Lung microvascular endothelial cell (primary cell): ENCODE results near the gene DCTN5. TPM values are rescaled to one million over a fixed set of nuclear protein-coding genes. Genes with fewer than 3 reads are reported as not detected.
"Not testable (repeated sequence)": the region's sequence is repeated elsewhere in the genome, so short reads cannot be mapped to it uniquely, and the experiment has no call there.

ENCODE experiments used
- DNase-seq, 2 donors: peaks; one replicate each; pipeline versions ENCODE4 v3.0.0 to v3.0.0-alpha.2; 2010; ENCODE audit warnings: low read depth in 2 of 2
- total RNA-seq: library from RNA; depleted of rRNA; stranded (reverse); fragments of >200 nt; gene quantifications from 2 replicates; pipeline ENCODE4 v1.2.1, GENCODE V29; 2014

The DCTN5 gene
- 47.8 and 48.6 TPM in 2 replicates for total RNA-seq

DNA sequence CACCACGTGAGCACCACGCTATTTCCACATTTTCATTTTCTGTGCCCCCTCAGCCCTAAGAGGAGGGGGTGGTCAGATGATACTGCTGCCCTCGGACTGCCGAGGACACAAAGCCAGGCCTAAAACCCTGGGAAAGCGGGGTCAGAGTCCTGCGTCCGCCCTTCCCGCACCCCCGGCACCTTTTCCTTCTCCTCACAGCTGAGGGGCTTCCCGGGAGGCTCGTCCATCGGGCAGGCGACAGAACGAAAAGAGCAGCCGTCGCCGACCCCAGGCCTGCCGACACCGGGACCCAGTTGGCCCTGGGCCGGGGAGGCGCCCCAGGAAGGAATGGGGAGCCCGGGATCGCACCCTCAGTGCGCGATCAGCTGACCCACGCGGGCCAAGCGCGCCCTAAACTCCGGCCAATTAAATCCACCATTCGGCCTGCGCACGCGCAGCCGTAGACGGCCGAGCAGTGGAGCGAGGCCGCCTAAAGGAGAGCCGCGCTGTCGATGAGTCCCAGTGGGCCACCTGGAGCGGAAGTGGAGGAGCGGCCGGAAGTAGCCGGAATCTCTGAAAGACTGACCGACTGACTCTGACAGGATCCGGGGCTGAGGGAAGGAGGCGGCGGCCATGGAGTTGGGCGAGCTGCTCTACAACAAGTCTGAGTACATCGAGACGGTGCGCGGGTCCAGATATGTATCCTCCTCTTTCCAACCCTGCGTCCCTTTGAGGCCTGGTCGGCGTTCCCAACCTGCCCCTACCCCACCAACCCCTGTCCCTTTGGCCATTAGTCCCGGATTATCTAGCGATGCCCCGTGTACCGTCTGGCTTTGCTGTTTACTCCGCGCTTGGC lies at the start of gene DCTN5, which contains the start of gene PALB2:
DCTN5 (plus strand) TSS at position 536 of the 835 bp plus-strand sequence; CDS start at position 613, 77 bp downstream.
PALB2 (minus strand) TSS at position 380 of the 835 bp plus-strand sequence; CDS start at position 227, 153 bp downstream.
- peak; percentile 94 to 96 for DNase-seq

GRCh38 chr16:23594186-23594585 lies 47.1 kb upstream of the DCTN5 start:
- no peak for DNase-seq

DNA sequence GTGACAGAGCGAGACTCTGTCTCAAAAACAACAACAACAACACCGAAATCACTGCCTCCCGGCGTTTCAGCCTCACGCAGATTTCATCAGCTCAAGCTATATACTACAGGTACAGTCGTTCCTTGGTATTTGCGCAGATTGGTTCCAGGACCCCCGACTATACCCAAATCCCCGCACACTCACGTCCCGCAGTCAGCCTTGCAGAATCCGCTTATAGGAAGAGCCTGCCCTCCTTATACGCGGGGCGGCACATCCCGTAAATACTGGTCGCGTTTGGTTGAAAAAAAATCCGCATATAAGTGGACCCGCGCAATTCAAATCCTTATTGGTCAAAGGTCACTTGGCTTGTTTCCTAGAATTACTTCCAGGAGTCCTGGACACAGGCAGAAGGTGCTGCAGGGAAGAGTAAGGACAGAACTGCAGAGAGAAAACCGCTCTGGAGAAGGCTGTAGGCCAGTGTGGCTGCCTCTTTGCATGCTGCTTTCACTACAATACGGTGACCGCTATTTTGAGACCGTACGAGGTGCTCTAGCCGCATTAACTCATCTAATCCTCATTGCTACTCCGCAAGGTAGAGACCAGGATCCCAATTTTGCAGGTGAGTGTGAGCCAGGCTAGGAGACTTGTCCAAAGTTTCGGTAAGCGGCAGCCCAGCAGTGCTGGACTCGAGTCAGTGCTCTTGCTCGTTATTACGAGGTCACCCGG lies 45.9 kb upstream of the DCTN5 start:
- peak; percentile 21 to 35 for DNase-seq

- DNase-seq: peak; percentile 91 to 93
Measured at GRCh38 chr16:23595951-23596720, 45.1 kb upstream of the DCTN5 start, which contains the start of gene NDUFAB1. Gene NDUFAB1, minus strand, starts transcription at chr16:23596316. Its CDS starts 26 bp downstream, at chr16:23596290.

GRCh38 chr16:23597003-23597756 lies 44.1 kb upstream of the DCTN5 start:
- peak; percentile 25 to 70 for DNase-seq

GRCh38 chr16:23607726-23608125 lies 33.5 kb upstream of the DCTN5 start:
- DNase-seq: peak; percentile 24 to 54

DNA sequence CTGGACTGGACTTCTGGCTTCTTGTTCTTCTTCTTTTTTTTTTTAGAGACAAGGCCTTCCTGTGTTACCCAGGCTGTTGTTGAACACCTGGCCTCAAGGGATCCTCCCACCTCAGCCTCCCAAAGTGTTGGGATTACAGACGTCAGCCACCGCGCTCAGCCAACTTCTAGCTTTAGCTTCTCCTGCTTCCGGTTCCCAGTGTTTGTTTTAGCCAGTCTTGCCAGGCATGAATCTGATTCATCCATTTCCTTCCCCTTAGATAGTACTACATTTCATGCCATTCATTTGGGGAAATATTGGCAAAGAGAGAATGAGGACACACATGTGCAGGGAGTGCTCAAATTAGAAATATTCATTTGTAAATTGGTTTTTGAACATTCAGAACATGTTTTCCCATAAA lies 33.1 kb upstream of the DCTN5 start:
- DNase-seq: peak; percentile 90 to 94

DNA sequence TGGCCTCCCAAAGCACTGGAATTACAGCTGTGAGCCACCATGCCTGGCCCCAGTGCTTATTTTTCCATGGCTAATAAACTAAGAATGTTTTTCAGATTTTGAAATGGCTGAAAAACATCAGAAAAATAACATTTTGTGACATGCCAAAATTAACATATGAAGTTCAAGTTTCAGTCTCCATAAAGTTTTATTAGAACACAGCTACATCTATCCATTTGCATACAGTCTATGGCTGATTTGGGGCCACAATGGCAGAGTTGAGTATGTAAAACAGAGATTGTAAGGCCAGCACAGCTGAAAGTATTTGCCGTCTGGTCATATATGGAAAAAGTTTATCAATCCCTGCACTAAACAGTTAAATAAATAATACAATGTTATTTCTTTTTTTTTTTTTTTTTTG lies 31.3 kb upstream of the DCTN5 start:
- no peak for DNase-seq

GRCh38 chr16:23610905-23611304 lies 30.4 kb upstream of the DCTN5 start:
- not testable (repeated sequence) for DNase-seq

DNA sequence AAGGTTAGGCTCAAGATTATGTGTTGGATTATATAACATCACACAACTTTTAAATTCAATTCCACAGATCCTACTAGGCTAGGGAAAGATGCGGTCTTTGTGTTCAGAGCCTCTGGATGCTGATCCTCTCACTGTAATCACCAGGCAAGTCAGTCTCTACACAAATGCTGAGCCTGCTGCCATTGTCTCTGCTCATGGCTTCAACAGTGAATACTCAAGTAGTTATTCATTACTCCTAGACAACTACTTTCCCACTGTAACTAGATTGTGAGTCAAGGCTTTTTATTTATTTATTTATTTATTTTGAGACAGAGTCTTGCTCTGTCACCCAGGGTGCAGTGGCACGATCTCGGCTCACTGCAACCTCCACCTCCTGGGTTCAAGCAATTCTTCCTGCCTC lies 29.3 kb upstream of the DCTN5 start:
- DNase-seq: no peak

DNA sequence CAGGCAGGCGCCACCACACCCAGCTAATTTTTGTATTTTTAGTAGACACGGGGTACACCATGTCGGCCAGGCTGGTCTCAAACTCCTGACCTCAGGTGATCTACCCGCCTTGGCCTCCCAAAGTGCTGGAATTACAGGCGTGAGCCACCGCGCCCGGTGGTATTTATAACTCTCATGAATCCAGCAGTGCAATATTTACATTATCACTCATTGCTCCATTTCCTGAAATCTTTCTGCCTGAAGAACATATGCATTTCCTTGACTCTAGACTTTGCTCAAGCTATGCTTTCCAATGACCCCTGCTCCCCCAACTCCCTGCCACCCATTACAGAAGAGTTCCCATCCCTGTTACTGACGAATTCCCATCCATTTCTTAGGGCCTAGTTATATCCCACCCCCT lies 25.5 kb upstream of the DCTN5 start:
- peak in 1 of 2 donors; percentile 14 for DNase-seq

DNA sequence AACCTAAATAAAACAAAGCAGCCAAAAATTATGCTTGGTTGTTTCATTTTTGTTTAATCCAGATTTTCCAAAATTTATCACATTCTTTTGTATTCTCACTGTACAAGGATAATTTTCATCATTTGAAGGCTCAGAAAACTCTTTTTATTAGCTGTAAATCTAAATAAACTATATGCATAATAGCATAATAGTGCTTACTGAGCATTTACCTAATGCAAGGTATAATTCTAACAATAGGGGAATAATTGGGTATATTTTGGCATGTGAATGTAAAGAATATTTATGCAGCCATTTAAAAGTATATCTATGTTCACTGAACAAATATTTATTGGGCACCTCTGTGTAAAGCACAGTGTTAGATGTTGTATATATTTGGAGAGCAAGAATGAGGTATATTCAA lies 17.2 kb upstream of the DCTN5 start:
- DNase-seq: no peak

- no peak for DNase-seq
Measured at GRCh38 chr16:23629516-23629915, 11.8 kb upstream of the DCTN5 start.

DNA sequence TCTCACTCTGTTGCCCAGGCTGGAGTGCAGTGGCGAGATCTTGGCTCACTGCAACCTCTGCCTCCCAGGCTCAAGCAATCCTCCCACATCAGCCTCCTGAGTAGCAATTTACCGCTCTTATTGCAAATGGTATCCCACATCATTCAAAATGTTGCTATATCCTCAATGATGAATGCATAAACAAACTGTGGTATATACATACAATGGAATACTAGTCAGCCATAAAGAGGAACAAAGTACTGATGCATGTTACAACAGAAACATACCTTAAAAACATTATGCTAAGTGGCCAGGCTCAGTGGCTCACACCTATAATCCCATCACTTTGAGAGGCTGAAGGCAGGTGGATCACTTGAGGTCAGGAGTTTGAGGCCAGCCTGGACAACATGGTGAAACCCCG lies 9.4 kb upstream of the DCTN5 start:
- DNase-seq: not testable (repeated sequence)

DNA sequence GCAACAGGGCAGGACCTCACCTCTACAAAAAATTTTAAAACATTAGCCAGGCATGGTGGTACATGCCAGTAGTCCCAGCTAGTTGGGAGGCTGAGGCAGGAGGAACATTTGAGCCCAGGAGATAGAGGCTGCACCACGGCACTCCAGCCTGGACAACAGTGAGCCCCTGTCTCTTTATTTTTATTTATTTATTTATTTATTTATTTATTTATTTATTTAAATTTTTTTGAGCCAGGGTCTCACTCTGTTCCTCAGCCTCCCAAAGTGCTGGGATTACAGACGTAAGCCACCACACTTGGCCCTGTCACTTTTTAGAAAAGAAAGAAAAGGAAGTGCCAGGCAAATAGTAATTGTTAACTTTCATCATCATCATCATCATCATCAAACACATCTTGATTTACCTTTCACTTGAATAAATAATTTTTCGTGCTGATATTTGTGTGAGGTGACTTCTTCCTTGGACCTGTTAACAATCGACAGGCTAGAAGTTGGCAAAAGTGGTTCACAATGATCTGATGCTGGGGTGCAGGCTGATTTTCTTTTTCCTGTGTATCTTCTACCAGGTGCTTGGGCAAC lies 6.7 kb upstream of the DCTN5 start:
- DNase-seq: no peak

DNA sequence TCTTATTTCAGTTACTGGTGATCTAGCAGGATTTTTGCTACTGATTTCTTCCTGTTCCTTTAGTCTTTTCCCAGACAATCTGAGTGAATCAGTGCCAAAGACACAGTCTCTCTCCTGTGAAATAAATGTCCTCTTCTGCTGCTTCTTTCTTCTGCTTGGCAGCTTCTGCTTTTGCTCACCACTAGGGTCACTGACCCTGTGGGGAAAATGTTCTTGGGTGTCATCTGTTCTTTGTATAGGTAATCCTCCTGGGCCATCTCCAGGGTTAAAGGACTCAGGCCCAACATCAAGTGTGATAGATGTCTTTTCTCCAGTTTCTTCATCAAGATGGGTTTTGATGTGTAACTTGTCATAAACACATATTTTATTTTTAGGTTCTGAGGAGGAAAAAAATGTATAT lies 5.3 kb upstream of the DCTN5 start:
- DNase-seq: no peak

DNA sequence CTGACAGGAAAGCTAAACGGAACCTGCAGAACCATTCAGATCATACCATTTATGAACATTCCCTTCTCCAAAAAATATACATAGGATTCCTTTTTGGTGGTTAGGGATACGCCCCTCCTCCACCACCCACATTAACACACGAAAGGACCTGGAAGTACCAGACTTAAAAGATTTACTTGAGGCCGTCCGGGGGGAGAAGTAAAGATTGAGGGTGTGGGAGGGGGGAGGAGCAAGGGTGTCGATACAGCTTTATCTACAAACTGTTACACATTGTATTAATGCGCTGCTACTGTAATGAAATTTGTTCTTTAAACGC lies 693 bp upstream of the DCTN5 start:
- peak in 1 of 2 donors; percentile 3 for DNase-seq

DNA sequence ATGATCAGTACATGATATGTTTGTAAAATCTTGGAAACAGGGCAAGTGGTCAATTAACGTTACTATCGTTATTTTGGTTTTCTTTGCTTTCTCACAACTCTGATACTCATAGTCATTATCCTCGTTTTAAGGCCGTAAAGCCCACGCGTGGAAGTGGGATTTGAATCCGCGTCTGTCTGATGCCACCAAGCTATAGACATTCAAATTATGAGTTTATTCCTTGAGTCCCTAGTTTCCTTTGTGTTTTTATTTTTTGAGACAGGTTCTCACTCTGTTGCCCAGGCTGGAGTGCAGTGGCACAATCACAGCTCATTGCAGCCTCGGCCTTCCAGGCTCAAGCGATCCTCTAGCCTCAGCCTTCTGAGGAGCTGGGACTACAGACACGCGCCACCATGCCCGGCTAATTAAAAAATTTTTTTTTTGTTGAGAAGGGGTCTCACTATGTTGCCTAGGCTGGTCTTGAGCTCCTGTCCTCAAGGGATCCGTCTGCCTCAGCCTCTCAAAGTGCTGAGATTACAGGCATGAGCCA lies 1.0 kb downstream of the DCTN5 start:
- peak; percentile 1 to 10 for DNase-seq

DNA sequence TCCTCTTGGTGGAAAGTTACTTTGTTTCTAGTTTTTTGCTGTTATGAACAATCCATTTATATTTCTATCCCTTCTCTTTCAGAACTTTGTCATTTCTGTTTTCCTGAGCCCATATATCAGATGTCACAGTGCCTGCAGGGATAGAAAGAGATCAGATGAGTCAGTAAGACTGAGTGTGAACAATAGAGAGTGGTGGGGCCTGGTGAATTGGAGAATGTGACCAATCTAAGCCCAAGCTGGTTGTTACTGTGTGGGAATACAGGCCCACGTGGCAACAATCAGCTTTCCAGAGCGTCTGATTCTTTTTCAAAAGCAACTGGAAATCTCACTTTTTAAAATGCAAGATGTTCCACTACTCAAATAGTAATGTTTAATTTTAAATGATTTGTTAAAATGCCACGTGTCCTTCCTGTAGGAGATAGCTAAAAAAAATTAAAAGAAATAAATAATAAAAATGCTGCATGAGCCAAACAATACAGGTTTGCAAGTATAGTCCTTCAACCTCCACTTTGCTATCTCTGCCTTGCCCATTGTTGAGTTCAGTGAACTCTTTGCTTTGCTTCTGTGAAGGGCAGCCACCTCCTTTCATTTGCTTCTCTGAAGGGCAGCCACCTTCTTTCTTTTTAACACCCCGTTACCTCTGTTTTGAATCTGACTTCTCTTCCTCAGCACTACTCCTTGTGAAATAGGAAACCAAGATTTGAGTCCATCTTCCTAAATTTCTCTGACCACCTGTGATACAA lies 9.6 kb downstream of the DCTN5 start:
- peak; percentile 67 to 75 for DNase-seq
